ENCODE data around the gene NUDT19.

DNA sequence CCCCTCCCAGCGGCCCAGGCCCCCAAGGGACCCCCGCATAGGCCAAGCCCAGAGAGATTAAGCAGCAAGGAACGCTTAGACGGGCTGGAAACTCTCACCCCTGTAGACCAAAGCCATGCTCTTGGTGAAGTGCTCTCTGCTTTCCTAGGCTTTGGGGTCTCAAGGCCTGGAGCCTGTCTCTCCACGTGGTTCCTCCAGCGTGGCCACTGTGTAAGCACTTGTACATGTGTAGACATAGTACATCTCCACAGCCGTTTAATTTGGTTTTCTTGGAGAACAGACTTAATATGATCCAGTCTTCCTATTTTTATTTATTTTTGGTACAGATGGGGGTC, 1.1 kb downstream of the NUDT19 start:
- TF ChIP-seq, protein P1, sequence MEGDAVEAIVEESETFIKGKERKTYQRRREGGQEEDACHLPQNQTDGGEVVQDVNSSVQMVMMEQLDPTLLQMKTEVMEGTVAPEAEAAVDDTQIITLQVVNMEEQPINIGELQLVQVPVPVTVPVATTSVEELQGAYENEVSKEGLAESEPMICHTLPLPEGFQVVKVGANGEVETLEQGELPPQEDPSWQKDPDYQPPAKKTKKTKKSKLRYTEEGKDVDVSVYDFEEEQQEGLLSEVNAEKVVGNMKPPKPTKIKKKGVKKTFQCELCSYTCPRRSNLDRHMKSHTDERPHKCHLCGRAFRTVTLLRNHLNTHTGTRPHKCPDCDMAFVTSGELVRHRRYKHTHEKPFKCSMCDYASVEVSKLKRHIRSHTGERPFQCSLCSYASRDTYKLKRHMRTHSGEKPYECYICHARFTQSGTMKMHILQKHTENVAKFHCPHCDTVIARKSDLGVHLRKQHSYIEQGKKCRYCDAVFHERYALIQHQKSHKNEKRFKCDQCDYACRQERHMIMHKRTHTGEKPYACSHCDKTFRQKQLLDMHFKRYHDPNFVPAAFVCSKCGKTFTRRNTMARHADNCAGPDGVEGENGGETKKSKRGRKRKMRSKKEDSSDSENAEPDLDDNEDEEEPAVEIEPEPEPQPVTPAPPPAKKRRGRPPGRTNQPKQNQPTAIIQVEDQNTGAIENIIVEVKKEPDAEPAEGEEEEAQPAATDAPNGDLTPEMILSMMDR (conservative IDR thresholded peaks at IDR 0.05 in 1 of 2, IDR thresholded peaks at IDR 0.05 in 1 of 2; ENCODE audit: extremely low read depth in 1 of 2, insufficient read depth in 1 of 2, low read depth in 1 of 2, low read length in 2 of 2), result no peak
- TF ChIP-seq EZH2 (IDR thresholded peaks at IDR 0.05; ENCODE audit: borderline replicate concordance, low read length), result no peak

Data from mammary epithelial cell (primary cell).